GM21786 (cell line): ENCODE results near the gene P2RX4.
"Not testable (repeated sequence)": the region's sequence is repeated elsewhere in the genome, so short reads cannot be mapped to it uniquely, and the experiment has no call there.

Experiments used
- ATAC-seq: cut with Tn5 transposase; IDR thresholded peaks from one replicate; pipeline ENCODE4 v1.9.1; 2021; ENCODE audit not compliant: unreplicated experiment

Gene P2RX4

DNA sequence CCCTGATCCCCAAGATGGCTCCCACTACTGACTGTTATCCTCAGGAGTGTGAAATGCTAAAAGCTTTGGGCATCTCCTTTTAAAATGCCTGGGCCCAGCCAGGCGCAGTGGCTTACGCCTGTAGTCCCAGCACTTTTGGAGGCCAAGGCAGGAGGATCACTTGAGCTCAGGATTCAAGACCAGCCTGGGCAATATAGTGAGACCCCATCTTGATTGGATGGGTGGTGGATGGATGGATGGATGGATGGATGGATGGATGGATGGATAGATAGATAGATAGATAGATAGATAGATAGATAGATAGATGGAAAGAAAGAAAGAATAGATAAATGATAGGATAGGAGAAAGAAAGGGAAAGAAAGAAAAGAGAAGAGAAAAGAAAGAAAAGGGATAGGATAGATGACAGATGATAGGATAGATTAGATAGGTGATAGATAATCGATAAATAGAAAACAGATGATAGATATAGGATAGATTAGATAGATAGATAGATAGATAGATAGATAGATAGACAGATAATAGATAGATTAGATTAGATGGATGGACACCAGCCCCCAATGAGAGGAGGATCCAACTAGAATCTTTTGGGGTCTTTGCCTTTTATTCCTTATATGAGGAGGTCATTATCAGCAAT lies 9.5 kb downstream of the P2RX4 start:
- no peak for ATAC-seq

DNA sequence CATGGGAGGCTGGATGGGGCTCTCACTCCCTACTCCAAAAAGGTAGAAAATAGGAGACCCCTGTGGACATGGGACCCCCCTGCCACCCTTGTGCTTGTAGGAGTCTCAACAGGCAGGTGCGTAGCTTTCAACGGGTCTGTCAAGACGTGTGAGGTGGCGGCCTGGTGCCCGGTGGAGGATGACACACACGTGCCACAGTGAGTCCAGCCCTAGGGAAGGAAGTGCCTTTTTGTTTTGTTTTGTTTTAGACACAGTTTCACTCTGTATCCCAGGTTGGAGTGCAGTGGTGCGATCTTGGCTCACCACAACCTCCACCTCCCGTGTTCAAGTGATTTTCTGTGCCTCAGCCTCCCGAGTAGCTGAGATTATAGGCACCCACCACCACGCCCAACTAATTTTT lies 12.9 kb downstream of the P2RX4 start:
- ATAC-seq: no peak

DNA sequence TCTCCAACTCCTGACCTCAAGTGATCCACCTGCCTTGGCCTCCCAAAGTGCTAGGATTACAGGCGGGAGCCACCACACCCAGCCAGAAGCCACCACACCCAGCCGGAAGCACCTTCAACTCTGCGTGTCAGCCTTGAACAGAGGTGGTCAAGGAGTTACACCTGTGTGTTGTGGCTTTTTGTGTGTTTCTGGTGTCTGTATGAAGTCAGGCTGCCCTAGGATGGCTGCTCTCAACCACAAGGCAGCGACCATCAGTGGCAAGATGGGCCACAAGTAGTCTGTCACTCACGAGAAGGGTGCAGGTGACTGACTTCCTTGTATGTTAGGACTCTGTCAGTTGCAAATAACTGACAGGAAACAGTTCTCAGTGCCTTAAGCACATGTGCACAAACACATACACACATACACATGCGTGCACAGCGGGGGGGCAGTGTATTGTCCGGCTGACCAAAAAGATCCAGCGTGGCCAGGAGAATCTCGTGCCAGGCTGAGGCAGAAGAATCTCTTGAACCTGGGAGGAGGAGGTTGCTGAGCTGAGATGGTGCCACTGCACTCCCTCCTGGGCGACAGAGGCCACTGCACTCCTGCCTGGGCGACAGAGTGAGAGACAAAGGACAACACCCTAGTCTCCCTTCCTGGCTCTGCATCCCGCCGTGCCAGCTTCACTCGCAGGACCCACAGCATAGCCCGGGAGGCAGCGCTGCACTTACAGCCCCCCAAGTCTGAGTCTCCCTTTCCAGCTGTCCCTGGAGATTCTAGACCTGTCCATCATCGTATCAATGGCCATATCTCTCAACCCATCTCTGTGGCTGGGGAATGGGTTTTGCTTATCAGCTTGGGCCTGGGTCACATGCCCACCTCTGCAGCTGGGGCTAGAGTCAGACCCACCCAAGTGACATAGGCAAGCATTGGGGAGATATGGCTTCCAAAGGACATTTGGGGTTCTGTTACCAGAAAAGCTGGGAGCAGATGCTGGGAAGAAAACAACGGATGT lies 13.7 kb downstream of the P2RX4 start:
- ATAC-seq: no peak

DNA sequence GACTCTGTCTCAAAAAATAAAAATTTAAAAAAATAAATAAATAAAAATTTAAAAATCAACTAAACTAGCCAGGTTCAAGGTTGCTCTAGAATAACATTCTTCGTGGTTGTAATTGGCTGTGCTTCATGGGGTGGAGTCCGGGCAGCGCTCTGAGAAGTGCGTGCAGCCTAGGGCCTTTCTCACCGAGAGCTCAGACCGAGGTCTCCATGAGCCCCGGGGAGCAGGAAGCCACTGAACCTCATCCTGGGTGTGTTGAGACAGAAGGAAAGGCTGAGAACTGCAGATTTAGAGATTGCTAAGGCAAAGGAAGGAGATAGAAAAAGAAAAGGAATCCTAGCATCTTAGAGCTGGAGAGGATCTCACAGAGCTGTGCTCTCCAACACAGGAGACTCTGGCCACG lies 14.7 kb downstream of the P2RX4 start:
- ATAC-seq: no peak

DNA sequence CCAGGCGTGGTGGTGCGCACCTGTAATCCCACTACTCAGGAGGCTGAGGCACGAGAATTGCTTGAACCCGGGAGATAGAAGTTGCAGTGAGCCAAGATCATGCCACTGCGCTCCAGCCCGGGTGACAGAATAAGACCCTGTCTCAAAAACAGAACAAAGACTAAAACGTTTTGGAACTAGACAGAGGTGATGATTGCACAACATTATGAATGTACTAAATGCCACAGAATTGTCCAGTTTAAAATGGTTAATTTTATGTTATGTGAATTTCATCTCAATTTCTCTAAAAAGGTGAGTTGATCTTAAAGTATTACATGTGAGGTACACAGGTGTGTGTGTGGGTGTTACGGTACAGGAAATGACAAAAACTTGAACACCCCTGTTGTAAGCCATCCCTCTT lies 16.5 kb downstream of the P2RX4 start:
- no peak for ATAC-seq

DNA sequence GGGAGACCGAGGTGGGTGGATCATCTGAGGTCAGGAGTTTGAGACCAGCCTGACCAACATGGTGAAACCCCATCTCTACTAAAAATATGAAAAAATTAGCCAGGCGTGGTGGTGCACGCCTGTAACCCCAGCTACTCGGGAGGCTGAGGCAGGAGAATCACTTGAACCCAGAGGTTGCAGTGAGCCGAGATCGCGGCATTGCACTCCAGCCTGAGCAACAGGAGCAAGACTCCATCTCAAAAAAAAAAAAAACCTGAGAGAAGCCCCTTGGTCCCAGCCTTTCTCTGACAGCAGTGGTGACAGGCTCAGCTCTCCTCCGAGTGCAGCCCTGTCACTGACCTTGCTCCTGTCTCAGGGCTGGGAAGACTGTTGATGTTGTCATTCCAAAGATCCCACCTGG lies 16.9 kb downstream of the P2RX4 start:
- not testable (repeated sequence) for ATAC-seq

DNA sequence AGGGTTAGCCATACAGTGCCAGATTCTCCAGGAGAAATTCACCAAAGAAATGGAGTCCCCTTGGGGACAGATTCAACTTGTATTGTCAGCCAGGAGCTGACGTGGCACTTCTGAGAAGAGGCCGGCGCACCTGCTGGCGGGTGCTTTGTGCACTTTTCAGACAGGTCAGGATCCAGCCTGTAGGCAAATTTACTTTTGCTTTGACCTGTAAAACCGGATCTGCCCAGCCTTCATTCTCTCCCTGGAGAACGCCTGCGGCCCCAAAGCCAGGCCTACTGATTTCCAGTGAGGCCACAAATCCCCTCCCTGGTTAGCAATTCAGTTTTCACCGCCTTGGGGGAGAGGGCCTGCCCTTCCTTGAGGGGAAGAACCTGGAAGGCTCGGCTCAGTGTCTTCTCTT lies 17.4 kb downstream of the P2RX4 start:
- peak; percentile 63 for ATAC-seq

GRCh38 chr12:121228919-121229665 lies 19.2 kb downstream of the P2RX4 start:
- ATAC-seq: no peak

DNA sequence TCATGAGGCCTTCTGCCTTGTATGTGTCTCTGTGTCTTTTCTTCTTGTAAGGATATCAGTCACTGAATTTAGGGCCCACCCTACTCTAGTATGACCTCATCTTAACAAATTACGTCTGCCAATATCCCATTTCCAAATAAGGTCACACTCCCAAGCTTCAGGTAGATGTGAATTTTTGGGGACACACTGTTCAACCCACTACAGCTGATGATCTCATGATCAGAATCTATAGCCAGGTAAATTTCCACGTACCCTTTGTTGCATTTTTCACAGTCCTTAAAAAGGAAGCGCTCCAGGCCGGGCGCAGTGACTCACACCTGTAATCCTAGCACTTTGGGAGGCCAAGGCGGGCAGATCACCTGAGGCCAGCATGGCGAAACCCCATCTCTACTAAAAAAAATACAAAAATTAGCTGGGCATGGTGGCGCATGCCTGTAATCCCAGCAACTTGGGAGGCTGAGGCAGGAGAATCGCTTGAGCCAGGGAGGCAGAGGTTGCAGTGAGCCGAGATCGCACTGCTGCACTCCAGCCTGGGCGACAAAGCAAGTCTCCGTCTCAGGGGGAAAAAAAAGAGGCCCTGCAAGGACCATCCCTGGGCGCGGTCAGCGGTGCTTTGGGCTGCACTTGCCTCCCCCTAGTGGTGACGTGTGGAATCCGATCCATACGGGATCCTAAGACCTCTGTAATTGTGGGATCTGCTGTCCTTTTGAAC lies 20.1 kb downstream of the P2RX4 start:
- not testable (repeated sequence) for ATAC-seq

DNA sequence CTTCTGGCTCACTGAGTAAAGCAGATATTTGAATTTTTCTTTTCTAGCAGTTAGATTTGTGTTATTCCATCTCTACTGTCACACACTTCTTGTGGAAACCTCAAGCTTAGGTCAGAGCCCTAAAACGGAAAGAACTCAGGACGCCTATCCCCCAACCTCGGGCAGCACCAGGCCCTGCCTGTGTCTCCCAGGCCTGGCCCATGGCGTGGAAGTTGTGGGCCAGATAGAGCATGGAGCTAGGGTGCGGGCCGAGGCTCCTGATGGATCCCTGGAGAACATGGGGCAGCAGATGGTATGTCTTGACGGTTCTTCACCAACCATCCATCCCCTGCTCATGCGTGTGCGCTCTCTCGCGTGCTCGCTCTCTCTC lies 20.6 kb downstream of the P2RX4 start:
- ATAC-seq: no peak

- ATAC-seq: no peak
These were observed 22.2 kb downstream of the P2RX4 start for GRCh38 chr12:121232163-121232562.

DNA sequence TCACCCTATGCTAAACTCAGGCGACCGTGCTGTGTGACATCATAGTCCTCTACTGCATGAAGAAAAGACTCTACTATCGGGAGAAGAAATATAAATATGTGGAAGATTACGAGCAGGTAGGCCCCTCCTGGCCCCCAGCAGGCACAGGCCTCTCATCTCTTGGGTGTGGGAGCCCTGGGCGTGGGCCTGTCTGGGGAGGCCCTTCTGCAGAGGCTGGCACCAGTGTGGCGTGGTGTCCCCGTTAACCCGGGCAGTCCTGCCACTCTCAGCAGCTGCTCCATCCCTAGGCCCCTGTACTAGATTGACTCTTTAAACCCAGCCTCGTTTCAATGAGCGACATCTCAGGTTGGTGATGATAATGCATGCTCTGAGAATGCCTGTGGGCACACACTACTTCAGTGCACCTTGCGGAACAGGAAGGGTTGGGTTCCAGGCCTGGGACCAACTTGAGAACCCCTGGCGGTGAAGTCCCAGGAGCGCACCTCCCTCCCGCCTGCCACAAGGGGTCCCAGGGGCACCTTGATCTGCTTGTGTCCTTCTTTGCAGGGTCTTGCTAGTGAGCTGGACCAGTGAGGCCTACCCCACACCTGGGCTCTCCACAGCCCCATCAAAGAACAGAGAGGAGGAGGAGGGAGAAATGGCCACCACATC lies 23.2 kb downstream of the P2RX4 start:
- ATAC-seq: no peak

GRCh38 chr12:121233628-121234020 lies 23.7 kb downstream of the P2RX4 start:
- ATAC-seq: no peak

- no peak for ATAC-seq
These were observed 26.8 kb downstream of the P2RX4 start for GRCh38 chr12:121236776-121237175.

DNA sequence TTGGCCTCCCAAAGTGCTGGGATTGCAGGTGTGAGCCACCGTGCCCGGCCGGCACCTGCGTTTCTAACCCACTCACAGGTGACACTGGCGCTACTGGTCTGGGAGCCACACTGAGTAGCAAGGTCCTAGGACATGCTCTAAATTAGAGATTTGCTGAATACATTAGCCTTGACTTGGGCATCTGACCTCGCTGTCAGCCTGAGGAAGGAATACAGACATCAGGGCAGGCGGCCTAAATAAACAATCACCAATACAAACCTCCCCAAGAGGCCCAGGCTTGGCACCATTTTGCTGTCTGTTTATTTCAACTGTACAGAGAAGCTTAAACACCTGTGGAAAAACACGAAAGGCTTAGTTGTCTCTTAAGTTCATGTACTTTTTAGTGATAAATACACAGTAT lies 27.5 kb downstream of the P2RX4 start:
- no peak for ATAC-seq

- no peak for ATAC-seq
These were observed 28.2 kb downstream of the P2RX4 start for GRCh38 chr12:121238086-121238485.

- ATAC-seq: no peak
These were observed 28.8 kb downstream of the P2RX4 start for GRCh38 chr12:121238604-121239350.

- ATAC-seq: no peak
These were observed 29.6 kb downstream of the P2RX4 start for GRCh38 chr12:121239351-121240061.

DNA sequence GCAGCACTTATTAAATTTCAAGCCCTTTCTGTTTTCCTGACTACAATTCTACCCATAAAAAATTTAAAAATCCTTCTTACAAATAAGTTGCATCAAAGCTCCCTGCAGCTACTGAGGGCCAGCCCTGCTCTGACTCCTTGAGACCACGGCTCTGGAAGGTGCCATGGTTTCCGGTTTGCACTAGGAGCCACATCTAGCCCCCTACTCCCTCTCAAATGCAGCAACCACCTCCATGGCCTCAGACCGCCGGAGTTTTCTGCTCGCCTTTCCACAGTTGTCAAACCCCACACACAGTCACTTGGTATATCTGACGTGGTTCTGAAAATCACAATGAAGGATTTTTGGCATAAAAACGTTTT lies 30.1 kb downstream of the P2RX4 start:
- no peak for ATAC-seq
